Ishikawa (cell line): ENCODE results near the gene HS6ST2.

Experiments
- CEBPB ChIP-seq: IDR thresholded peaks from 2 replicates; pipeline ENCODE4 v1.6.1; 2012
- CREB1 ChIP-seq: IDR thresholded peaks from 2 replicates; pipeline ENCODE4 v1.6.1; 2012; ENCODE audit warnings: low read depth
- EGR1 ChIP-seq: IDR thresholded peaks from 2 replicates; pipeline ENCODE4 v1.6.1; 2012
- EP300 ChIP-seq: IDR thresholded peaks from 2 replicates; pipeline ENCODE4 v1.6.1; 2012; ENCODE audit warnings: borderline replicate concordance
- FOXM1 ChIP-seq: IDR thresholded peaks from 2 replicates; pipeline ENCODE4 v1.6.1; 2012; ENCODE audit warnings: low read depth, borderline replicate concordance
- NFIC ChIP-seq: IDR thresholded peaks from 2 replicates; pipeline ENCODE4 v1.6.1; 2012
- RAD21 ChIP-seq: IDR thresholded peaks from 2 replicates; pipeline ENCODE4 v1.6.1; 2012; ENCODE audit warnings: low read depth
- TAF1 ChIP-seq: IDR thresholded peaks from 2 replicates; pipeline ENCODE4 v1.6.1; 2012; ENCODE audit warnings: low read depth, mild to moderate bottlenecking
- TCF12 ChIP-seq: IDR thresholded peaks from 2 replicates; pipeline ENCODE4 v1.6.1; 2012; ENCODE audit warnings: low read depth
- TEAD4 ChIP-seq: IDR thresholded peaks from 2 replicates; pipeline ENCODE4 v1.6.1; 2012
- YY1 ChIP-seq: IDR thresholded peaks from 2 replicates; pipeline ENCODE4 v1.6.1; 2012; ENCODE audit warnings: low read depth
- ZBTB7A ChIP-seq: IDR thresholded peaks from 2 replicates; pipeline ENCODE4 v1.6.1; 2012; ENCODE audit warnings: low read depth
- TF ChIP-seq, protein P1 (sequence below): IDR thresholded peaks from 2 replicates; pipeline ENCODE4 v1.6.1; 2012
- TF ChIP-seq, protein P2 (sequence below): IDR thresholded peaks from 2 replicates; pipeline ENCODE4 v1.6.1; 2012
- TF ChIP-seq, protein P3 (sequence below): IDR thresholded peaks from 2 replicates; pipeline ENCODE4 v1.6.1; 2012; ENCODE audit warnings: low read depth, mild to moderate bottlenecking

Gene HS6ST2

DNA sequence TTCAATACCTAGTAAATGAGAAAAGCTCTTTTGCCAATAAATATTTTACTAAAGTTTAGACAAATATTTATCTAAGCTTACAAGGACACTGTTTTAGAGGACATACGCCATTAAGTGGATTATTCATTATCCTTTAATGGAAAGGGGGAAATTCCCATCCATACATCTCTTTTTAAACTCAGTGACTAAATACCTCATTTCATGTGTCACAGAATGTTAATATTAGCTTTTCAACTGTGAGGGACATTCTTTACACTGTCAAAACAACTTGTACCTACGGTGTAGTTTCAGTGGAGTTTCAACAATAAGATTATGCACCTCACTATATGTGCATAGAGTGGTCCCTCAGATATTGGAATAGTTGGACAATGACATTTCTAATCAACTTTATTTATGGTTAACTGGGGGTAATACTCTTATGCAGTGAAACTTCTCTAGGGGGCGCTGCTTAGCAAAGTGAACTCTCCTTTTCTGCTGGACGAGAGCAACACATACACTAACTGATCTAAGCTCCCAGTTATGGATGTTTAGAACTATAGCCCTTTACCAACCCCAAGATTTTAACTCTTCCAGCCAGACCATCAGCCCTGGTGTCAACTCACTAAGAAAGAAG is 9.7 kb downstream of the HS6ST2 start:
- TF ChIP-seq ZBTB7A = no peak
- no peak for TF ChIP-seq RAD21
- TF ChIP-seq FOXM1 = no peak
- TF ChIP-seq TCF12 = no peak
- no peak for TF ChIP-seq NFIC
- TF ChIP-seq TEAD4 = no peak
- TF ChIP-seq, protein P1, sequence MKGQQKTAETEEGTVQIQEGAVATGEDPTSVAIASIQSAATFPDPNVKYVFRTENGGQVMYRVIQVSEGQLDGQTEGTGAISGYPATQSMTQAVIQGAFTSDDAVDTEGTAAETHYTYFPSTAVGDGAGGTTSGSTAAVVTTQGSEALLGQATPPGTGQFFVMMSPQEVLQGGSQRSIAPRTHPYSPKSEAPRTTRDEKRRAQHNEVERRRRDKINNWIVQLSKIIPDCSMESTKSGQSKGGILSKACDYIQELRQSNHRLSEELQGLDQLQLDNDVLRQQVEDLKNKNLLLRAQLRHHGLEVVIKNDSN = no peak
- TF ChIP-seq TAF1 = no peak
- TF ChIP-seq CEBPB = no peak
- TF ChIP-seq CREB1 = no peak
- no peak for TF ChIP-seq EP300
- TF ChIP-seq EGR1 = no peak
- TF ChIP-seq, protein P2, sequence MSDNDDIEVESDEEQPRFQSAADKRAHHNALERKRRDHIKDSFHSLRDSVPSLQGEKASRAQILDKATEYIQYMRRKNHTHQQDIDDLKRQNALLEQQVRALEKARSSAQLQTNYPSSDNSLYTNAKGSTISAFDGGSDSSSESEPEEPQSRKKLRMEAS = no peak
- TF ChIP-seq, protein P3, sequence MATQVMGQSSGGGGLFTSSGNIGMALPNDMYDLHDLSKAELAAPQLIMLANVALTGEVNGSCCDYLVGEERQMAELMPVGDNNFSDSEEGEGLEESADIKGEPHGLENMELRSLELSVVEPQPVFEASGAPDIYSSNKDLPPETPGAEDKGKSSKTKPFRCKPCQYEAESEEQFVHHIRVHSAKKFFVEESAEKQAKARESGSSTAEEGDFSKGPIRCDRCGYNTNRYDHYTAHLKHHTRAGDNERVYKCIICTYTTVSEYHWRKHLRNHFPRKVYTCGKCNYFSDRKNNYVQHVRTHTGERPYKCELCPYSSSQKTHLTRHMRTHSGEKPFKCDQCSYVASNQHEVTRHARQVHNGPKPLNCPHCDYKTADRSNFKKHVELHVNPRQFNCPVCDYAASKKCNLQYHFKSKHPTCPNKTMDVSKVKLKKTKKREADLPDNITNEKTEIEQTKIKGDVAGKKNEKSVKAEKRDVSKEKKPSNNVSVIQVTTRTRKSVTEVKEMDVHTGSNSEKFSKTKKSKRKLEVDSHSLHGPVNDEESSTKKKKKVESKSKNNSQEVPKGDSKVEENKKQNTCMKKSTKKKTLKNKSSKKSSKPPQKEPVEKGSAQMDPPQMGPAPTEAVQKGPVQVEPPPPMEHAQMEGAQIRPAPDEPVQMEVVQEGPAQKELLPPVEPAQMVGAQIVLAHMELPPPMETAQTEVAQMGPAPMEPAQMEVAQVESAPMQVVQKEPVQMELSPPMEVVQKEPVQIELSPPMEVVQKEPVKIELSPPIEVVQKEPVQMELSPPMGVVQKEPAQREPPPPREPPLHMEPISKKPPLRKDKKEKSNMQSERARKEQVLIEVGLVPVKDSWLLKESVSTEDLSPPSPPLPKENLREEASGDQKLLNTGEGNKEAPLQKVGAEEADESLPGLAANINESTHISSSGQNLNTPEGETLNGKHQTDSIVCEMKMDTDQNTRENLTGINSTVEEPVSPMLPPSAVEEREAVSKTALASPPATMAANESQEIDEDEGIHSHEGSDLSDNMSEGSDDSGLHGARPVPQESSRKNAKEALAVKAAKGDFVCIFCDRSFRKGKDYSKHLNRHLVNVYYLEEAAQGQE = no peak
- TF ChIP-seq YY1 = no peak

DNA sequence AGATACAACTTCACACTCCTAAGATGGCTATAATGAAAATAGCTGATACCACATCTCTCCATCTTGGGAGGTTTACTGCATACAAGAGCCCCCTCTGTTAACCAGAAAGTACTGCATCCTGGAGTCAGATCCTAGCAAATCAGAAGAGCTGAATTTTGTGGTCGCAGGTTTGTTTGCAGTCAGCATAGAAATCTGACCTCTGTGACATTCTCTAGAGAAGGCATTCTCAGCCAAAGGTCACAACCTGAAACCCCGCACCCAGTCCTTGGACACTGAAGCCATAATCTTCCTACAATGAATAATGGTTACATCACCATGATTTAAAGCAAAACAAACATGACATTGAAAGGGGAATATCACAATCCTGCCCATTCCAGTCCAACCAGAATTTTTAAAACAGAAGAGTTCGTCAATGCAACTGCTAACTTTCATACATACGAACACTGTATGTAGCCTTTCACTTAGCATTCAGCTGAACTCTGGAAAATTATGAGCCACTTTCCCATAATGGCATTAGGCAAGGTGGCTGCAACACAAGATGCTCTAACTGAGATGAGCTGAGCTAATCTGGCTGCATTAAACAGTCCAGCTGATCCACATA is 17.6 kb downstream of the HS6ST2 start:
- TF ChIP-seq RAD21 = no peak
- TF ChIP-seq, protein P2 = no peak
- TF ChIP-seq, protein P1 = no peak
- no peak for TF ChIP-seq TCF12
- no peak for TF ChIP-seq EGR1
- no peak for TF ChIP-seq FOXM1
- no peak for TF ChIP-seq TEAD4
- no peak for TF ChIP-seq YY1
- no peak for TF ChIP-seq EP300
- no peak for TF ChIP-seq ZBTB7A
- TF ChIP-seq TAF1 = no peak
- TF ChIP-seq CREB1 = no peak
- TF ChIP-seq NFIC = no peak
- TF ChIP-seq CEBPB = no peak

DNA sequence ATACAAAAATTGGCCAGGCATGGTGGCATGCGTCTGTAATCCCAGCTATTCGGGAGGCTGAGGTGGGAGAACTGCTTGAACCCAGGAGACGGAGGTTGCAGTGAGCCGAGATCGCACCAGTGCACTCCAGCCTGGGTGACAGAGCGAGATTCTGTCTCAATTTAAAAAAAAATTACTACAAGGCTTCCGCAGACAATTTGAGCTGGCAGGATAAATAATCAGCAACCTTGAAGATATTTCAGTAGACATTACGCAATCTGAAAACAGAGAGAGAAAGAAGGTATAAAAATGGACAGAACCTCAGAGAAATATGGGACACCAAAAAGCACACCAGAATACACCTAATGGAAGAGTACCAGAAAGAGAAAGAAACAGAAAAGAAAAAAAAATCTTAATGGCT is 25.3 kb downstream of the HS6ST2 start:
- TF ChIP-seq CEBPB (peak; percentile 30; the same call in 1 of the 2 replicates), YY1 (no peak), TEAD4 (no peak), EGR1 (no peak), NFIC (no peak), EP300 (no peak)
- TF ChIP-seq, protein P2 = no peak

DNA sequence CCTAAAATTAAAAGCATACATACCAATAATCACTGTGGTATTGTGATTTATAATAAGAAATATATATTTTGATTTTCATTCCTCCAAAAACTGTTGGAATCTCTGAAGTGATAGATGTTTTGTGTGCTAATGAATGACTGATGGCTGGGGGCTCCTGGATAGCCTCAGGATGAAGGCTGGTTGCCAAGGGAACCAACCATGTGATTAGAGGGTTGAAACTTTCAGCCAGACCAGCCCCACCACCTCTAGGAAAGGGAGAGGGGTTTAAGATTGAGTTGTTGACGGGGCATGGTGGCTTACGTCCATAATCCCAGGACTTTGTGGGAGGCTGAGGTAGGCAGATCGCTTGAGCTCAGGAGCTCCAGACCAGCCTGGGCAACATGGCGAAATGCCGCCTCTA is 34.0 kb downstream of the HS6ST2 start:
- TF ChIP-seq, protein P3 = no peak
- TF ChIP-seq YY1 (no peak), CEBPB (no peak), RAD21 (no peak), EP300 (no peak), FOXM1 (no peak), TCF12 (no peak), TEAD4 (no peak), ZBTB7A (no peak), NFIC (no peak)
- TF ChIP-seq, protein P1 = no peak

DNA sequence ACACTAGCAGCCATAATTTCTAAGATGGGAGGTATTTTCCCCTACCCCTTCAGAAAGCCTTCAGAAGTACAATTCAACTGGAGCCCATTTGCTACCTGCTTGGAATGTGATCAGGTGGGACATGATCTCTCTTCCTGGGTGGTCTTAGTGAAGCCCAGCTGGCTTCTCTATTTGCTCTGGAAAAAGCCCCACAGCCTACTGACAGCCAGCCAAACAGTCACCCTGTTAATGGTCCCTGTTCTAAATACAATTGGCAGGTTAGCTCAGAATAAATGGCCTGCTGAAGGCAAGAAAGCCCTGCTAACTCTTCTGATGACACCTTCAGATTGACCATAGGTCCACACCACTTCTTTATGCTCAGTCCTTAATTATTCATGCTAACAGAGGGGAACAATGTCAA is 39.9 kb downstream of the HS6ST2 start:
- TF ChIP-seq TEAD4 = no peak
- no peak for TF ChIP-seq EGR1
- no peak for TF ChIP-seq NFIC
- TF ChIP-seq FOXM1 = no peak
- no peak for TF ChIP-seq TCF12
- TF ChIP-seq, protein P3 = no peak
- TF ChIP-seq CEBPB = no peak
- TF ChIP-seq YY1 = no peak
- TF ChIP-seq CREB1 = no peak
- TF ChIP-seq, protein P2 = no peak
- no peak for TF ChIP-seq EP300
- TF ChIP-seq, protein P1 = no peak
- no peak for TF ChIP-seq RAD21
- TF ChIP-seq TAF1 = no peak
- TF ChIP-seq ZBTB7A = no peak
